Neural cell (in vitro differentiated cells): Measurements from ENCODE around the gene KCNA3.

Experiments used
- CTCF ChIP-seq: fragments of 450-650 bp; IDR thresholded peaks from 2 replicates; pipeline ENCODE4 v1.5.1; 2014; ENCODE audit warnings: antibody characterized with exemption, mild to moderate bottlenecking, moderate library complexity; ENCODE audit not compliant: poor library complexity, severe bottlenecking
- EP300 ChIP-seq: fragments of 450-650 bp; conservative IDR thresholded peaks from 2 replicates; pipeline ENCODE4 v1.6.1; 2014; ENCODE audit warnings: antibody characterized with exemption, mild to moderate bottlenecking, moderate library complexity; ENCODE audit not compliant: poor library complexity, severe bottlenecking
- POLR2AphosphoS5 ChIP-seq: IDR thresholded peaks from 2 replicates; pipeline ENCODE4 v1.6.1; 2012
- RAD21 ChIP-seq: fragments of 450-650 bp; conservative IDR thresholded peaks from 2 replicates; pipeline ENCODE4 v1.6.1; 2014; ENCODE audit warnings: antibody characterized with exemption, mild to moderate bottlenecking, moderate library complexity
- TAF1 ChIP-seq: IDR thresholded peaks from 2 replicates; pipeline ENCODE4 v1.6.1; 2012; ENCODE audit warnings: low read depth

GRCh38 chr1:110631836-110632620 is 42.7 kb downstream of the KCNA3 start:
- no peak for TF ChIP-seq RAD21
- no peak for TF ChIP-seq TAF1
- TF ChIP-seq EP300, result no peak
- TF ChIP-seq CTCF, result no peak
- TF ChIP-seq POLR2AphosphoS5, result no peak
